Central memory CD4-positive, alpha-beta T cell (primary cell): Measurements from ENCODE around the gene TBC1D13.
"Not testable (repeated sequence)": the region's sequence is repeated elsewhere in the genome, so short reads cannot be mapped to it uniquely, and the experiment has no call there.

ENCODE experiments used
- DNase-seq: peaks from one replicate; pipeline ENCODE4 v3.0.0; 2022
- total RNA-seq, 3 experiments: gene quantifications; one replicate each; lab custom pipeline; 2026; lab: John Stamatoyannopoulos, UW

The TBC1D13 gene
- total RNA-seq = 30.2 to 41.6 (median 30.7) reads per million in 3 experiments

- DNase-seq = peak; percentile 89
Observed at GRCh38 chr9:128786681-128787601, at the start of gene TBC1D13. TBC1D13 (plus strand) TSS chr9:128787253; CDS start chr9:128787354, 101 bp downstream.

GRCh38 chr9:128742401-128742800 lies 44.7 kb upstream of the TBC1D13 start:
- DNase-seq = no peak

- no peak for DNase-seq
Observed at GRCh38 chr9:128743421-128743820, 43.6 kb upstream of the TBC1D13 start.

GRCh38 chr9:128747241-128747640 lies 39.8 kb upstream of the TBC1D13 start:
- DNase-seq = no peak

- DNase-seq = no peak
Observed at GRCh38 chr9:128750926-128751595, 36.0 kb upstream of the TBC1D13 start.

- DNase-seq = no peak
Observed at GRCh38 chr9:128753627-128754026, 33.4 kb upstream of the TBC1D13 start.

- DNase-seq = no peak
Observed at GRCh38 chr9:128757602-128758001, 29.5 kb upstream of the TBC1D13 start.

- no peak for DNase-seq
Observed at GRCh38 chr9:128762671-128763449, 24.2 kb upstream of the TBC1D13 start.

GRCh38 chr9:128764361-128764760 lies 22.7 kb upstream of the TBC1D13 start:
- DNase-seq = no peak

- no peak for DNase-seq
Observed at GRCh38 chr9:128765499-128765898, 21.6 kb upstream of the TBC1D13 start.

- no peak for DNase-seq
Observed at GRCh38 chr9:128768606-128769005, 18.4 kb upstream of the TBC1D13 start.

GRCh38 chr9:128770286-128771030 lies 16.6 kb upstream of the TBC1D13 start:
- DNase-seq = no peak

GRCh38 chr9:128771094-128771721 lies 15.8 kb upstream of the TBC1D13 start:
- DNase-seq = no peak

- DNase-seq = peak; percentile 91
Observed at GRCh38 chr9:128771745-128772519, 15.1 kb upstream of the TBC1D13 start, which contains the start of gene ZER1. ZER1 (minus strand) TSS chr9:128771927; CDS start chr9:128755565, 16,362 bp downstream.

- DNase-seq = no peak
Observed at GRCh38 chr9:128773049-128773448, 14.0 kb upstream of the TBC1D13 start.

GRCh38 chr9:128774804-128775203 lies 12.2 kb upstream of the TBC1D13 start:
- no peak for DNase-seq

GRCh38 chr9:128780093-128780492 lies 7.0 kb upstream of the TBC1D13 start:
- DNase-seq = not testable (repeated sequence)

GRCh38 chr9:128781187-128782070 lies 5.6 kb upstream of the TBC1D13 start:
- no peak for DNase-seq

- no peak for DNase-seq
Observed at GRCh38 chr9:128782669-128783068, 4.4 kb upstream of the TBC1D13 start.

GRCh38 chr9:128785427-128785826 lies 1.6 kb upstream of the TBC1D13 start:
- DNase-seq = no peak
